Osteoblast (primary cell): ENCODE measurements around the gene TAF11L14. TPM values are rescaled to one million over a fixed set of nuclear protein-coding genes. Genes with fewer than 3 reads are reported as not detected.
"Not testable (repeated sequence)": the region's sequence is repeated elsewhere in the genome, so short reads cannot be mapped to it uniquely, and the experiment has no call there.

ENCODE experiments used
- DNase-seq: peaks from one replicate; pipeline ENCODE4 v3.0.0; 2011; ENCODE audit warnings: low spot score, mixed read lengths; ENCODE audit not compliant: insufficient read length; ENCODE audit errors: missing footprints
- H2AFZ ChIP-seq: 2 replicates; pipeline ENCODE4 v1.6.0; 2011; ENCODE audit warnings: mild to moderate bottlenecking, low read length
- H3K27ac ChIP-seq: 2 replicates; pipeline ENCODE4 v1.5.1; 2011; ENCODE audit warnings: mild to moderate bottlenecking, low read depth, low read length, moderate library complexity
- H3K27me3 ChIP-seq: 2 replicates; pipeline ENCODE4 v1.6.0; 2012; ENCODE audit warnings: mild to moderate bottlenecking, control low read depth, inconsistent platforms, low read length, moderate library complexity; ENCODE audit not compliant: insufficient read depth
- H3K36me3 ChIP-seq: 2 replicates; pipeline ENCODE4 v1.5.1; 2011; ENCODE audit warnings: mild to moderate bottlenecking, low read length, control low read depth, moderate library complexity; ENCODE audit not compliant: insufficient read depth
- H3K4me1 ChIP-seq: 2 replicates; pipeline ENCODE4 v1.5.1; 2011; ENCODE audit warnings: mild to moderate bottlenecking, low read length, control low read depth, moderate library complexity; ENCODE audit not compliant: insufficient read depth
- H3K4me2 ChIP-seq: 2 replicates; pipeline ENCODE4 v1.6.0; 2011; ENCODE audit warnings: mild to moderate bottlenecking, low read length; ENCODE audit not compliant: insufficient read depth
- H3K4me3 ChIP-seq: fragments of 200-600 bp; sonication (generic); 3 replicates; pipeline ENCODE4 v1.5.1; 2012; ENCODE audit warnings: mild to moderate bottlenecking, low read length, inconsistent platforms; ENCODE audit not compliant: insufficient read depth
- H3K79me2 ChIP-seq: 2 replicates; pipeline ENCODE4 v1.6.0; 2012; ENCODE audit warnings: mild to moderate bottlenecking, low read length, control low read depth, inconsistent platforms; ENCODE audit not compliant: insufficient read depth
- H3K9me3 ChIP-seq: 2 replicates; pipeline ENCODE4 v1.5.1; 2011; ENCODE audit warnings: low read depth, low read length, control low read depth
- H4K20me1 ChIP-seq: 2 replicates; pipeline ENCODE4 v1.6.0; 2012; ENCODE audit warnings: mild to moderate bottlenecking, low read length, control low read depth; ENCODE audit not compliant: insufficient read depth
- total RNA-seq: library from RNA; depleted of rRNA; stranded (reverse); fragments of >200 nt; gene quantifications from 2 replicates; pipeline ENCODE4 v1.2.3, GENCODE V29; 2012
- TF ChIP-seq, protein P1 (sequence below): IDR thresholded peaks from 2 replicates; pipeline ENCODE4 v1.5.1; 2011; ENCODE audit warnings: mild to moderate bottlenecking, low read depth, low read length, moderate library complexity; ENCODE audit errors: extremely low read depth

Gene TAF11L14
- total RNA-seq, 1 donor, result not detected

DNA sequence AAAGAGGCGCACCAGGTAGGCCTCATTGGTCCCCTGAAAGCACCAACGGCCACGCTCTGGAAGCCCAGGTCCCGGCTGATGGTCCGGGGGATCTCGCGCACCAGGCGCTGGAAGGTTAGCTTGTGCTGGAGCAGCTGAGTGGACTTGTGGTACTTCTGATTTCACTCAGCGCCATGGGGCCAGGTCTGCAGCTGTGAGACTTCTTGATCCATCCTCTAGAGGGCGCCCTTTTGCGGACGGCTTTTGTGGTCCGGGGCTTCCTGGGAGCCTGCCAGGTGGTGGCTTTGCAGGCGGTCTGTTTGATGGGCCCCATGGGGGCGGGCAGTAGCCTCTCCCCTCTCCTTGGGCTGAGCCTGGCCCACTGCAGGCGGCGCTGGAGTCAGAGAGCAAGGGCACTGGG is 13.6 kb upstream of the TAF11L14 start:
- Histone ChIP-seq H3K4me2 (no peak overlapping the region), H3K27ac (no peak overlapping the region), H4K20me1 (no peaks in the 10 kb centered on the region), H3K4me1 (no peaks in the 10 kb centered on the region), H3K27me3 (no peaks in the 10 kb centered on the region), H3K79me2 (no peaks in the 10 kb centered on the region), H3K9me3 (no peaks in the 10 kb centered on the region), H3K36me3 (no peaks in the 10 kb centered on the region), H2AFZ (no peak overlapping the region), H3K4me3 (no peak overlapping the region)
- TF ChIP-seq, protein P1, sequence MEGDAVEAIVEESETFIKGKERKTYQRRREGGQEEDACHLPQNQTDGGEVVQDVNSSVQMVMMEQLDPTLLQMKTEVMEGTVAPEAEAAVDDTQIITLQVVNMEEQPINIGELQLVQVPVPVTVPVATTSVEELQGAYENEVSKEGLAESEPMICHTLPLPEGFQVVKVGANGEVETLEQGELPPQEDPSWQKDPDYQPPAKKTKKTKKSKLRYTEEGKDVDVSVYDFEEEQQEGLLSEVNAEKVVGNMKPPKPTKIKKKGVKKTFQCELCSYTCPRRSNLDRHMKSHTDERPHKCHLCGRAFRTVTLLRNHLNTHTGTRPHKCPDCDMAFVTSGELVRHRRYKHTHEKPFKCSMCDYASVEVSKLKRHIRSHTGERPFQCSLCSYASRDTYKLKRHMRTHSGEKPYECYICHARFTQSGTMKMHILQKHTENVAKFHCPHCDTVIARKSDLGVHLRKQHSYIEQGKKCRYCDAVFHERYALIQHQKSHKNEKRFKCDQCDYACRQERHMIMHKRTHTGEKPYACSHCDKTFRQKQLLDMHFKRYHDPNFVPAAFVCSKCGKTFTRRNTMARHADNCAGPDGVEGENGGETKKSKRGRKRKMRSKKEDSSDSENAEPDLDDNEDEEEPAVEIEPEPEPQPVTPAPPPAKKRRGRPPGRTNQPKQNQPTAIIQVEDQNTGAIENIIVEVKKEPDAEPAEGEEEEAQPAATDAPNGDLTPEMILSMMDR, result no peak
- DNase-seq, result no peak

DNA sequence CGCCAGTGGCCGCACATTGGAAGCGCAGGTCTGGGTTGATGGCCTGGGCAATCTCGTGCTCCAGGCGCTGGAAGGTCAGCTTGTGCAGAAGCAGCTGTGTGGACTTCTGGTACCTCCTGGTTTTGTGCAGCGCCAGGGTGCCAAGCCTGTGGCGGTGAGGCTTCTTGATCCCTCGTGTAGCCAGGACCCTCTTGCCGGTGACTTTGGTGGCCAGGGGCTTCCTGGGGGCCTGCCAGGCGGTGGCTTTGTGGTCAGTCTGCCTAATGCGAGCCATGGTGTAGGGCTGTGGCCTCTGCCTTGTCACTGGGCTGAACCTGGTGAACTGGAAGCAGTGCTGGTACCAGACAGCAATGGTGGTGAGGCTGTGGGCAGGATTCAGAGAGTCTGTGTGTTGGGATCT is 8.6 kb upstream of the TAF11L14 start:
- Histone ChIP-seq H3K36me3 (no peaks in the 10 kb centered on the region), H3K9me3 (no peaks in the 10 kb centered on the region), H3K27ac (no peak overlapping the region), H4K20me1 (no peaks in the 10 kb centered on the region), H3K4me2 (no peak overlapping the region), H2AFZ (no peak overlapping the region), H3K4me1 (no peaks in the 10 kb centered on the region), H3K27me3 (no peaks in the 10 kb centered on the region), H3K4me3 (no peak overlapping the region), H3K79me2 (no peaks in the 10 kb centered on the region)
- TF ChIP-seq, protein P1, result no peak
- DNase-seq, result no peak

DNA sequence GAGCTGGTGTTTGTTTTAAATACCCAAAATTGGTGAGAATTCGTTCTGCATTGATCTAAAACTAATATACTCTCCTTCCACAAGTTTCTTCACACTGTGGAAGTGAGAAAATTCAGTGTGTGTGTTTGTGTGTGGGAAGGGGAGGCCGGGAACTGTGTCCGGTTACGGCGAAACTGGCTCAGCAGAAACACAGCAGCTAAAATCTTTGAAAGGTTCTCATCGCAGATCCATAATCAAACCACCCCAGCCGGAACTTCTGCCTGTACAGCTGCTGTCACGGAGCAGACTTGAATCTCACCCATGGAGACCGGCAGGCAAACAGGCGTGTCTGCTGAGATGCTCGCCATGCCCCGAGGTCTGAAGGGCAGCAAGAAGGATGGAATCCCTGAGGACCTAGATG is 2.5 kb upstream of the TAF11L14 start, which contains the start of gene TAF11L13:
Gene TAF11L13 (plus strand): TSS at position 301 of the 400 bp plus-strand sequence.
- H3K4me1 ChIP-seq, H2AFZ ChIP-seq, H3K79me2 ChIP-seq, H3K27me3 ChIP-seq, H3K36me3 ChIP-seq, H3K27ac ChIP-seq, H3K4me2 ChIP-seq, DNase-seq, H3K9me3 ChIP-seq, H3K4me3 ChIP-seq, H4K20me1 ChIP-seq: not testable (repeated sequence)

DNA sequence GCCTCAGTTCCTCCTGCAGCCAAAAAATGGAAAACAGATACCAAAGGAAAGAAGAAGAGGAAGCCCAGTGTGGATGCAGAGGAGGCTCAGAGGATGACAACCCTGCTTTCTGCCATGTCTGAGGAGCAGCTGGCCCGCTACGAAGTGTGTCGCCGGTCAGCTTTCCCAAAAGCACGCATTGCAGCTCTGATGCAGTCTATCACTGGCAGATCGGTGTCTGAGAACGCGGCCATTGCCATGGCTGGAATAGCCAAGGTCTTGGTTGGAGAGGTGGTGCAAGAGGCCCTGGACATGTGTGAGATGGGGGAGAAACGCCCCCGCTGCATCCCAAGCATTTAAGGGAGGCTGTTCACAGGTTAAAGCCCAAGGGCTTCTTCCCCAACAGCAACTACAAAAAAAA is 15.0 kb downstream of the TAF11L14 start:
- not testable (repeated sequence) for H3K27ac ChIP-seq, DNase-seq, H3K27me3 ChIP-seq, H3K79me2 ChIP-seq, H3K4me2 ChIP-seq, H3K4me3 ChIP-seq, H3K4me1 ChIP-seq, H3K36me3 ChIP-seq, H3K9me3 ChIP-seq, H4K20me1 ChIP-seq, H2AFZ ChIP-seq

DNA sequence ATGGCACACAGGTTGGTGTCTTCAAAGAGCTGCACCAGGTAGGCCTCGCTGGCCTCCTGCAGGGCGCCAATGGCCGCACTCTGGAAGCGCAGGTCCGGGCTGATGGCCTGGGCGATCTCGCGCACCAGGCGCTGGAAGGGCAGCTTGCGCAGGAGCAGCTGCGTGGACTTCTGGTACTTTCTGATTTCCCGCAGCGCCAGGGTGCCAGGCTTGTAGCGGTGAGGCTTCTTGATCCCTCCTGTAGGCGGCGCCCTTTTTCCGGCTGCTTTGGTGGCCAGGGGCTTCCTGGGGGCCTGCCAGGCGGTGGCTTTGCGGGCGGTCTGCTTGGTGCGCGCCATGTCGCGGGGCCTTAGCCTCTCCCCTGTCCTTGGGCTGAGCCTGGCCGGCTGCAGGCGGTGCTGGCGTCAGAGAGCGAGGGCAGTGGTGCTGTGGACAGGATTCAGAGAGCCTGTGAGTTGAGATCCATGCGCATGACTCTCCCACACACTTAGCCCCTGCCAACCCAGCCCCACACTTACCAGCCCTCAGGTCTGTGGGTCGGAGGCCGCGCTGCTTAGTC is 21.0 kb downstream of the TAF11L14 start:
- H3K36me3 ChIP-seq, H3K79me2 ChIP-seq, H3K4me2 ChIP-seq, H3K27me3 ChIP-seq, H4K20me1 ChIP-seq, H3K27ac ChIP-seq, H3K9me3 ChIP-seq, DNase-seq, H3K4me1 ChIP-seq, H2AFZ ChIP-seq, H3K4me3 ChIP-seq: not testable (repeated sequence)
